Stromal cell of bone marrow (primary cell): ENCODE data around the gene TTC33.
"Not testable (repeated sequence)": the region's sequence is repeated elsewhere in the genome, so short reads cannot be mapped to it uniquely, and the experiment has no call there.

ENCODE experiments used
- DNase-seq: peaks from one replicate; pipeline ENCODE4 v3.0.0-alpha.2; 2012; ENCODE audit warnings: low read depth

Gene TTC33

DNA sequence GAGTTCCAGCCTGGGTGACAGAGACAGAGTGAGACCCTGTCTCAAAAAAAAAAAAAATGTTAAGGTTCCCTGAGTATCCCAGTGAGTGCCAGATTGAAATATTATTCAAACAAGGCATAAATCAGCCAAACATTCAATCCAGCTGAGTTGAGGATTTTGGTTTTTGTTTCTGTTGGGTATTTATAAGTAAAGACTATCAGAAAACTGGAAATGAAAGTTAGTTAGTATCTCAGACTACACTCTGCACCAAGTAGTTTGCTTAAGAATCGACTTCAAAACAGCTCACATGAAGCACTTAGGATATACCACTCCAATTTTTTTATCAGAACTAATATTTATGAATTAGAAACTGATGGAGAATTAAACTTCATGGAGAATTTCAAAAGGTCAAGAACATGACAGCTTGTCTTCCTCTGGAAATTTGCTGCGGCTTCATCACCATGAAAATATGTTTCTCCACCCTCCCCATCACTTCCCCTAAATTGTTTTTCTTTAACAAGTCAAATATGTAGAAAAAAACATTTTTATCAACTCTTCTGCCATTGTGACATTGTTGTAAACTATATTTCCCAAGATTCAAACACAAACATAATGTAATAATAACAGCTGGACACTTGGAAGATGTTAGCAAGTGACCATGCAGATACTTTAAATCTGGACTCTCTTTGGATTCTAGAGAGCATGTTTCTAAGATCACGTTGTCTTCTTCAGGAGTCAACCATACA, 186.1 kb downstream of the TTC33 start:
- no peak for DNase-seq

DNA sequence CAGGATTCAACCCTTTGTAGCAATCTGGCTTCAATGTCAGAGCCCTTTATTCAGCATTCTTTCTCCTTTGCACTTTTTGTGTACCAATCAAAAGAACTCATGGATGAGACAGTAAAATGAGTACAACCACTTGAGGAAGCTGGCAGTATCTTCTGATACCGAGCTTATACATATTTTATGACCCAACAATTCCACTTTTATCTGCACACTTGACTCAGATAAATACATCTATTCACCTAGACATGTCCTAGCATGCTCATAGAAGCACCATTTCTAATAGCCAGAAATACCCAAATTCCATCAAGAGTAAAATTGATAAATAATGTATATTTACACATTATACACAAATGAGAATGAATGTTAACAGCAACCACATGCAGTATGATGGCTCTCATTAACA, 187.2 kb downstream of the TTC33 start:
- DNase-seq: no peak

DNA sequence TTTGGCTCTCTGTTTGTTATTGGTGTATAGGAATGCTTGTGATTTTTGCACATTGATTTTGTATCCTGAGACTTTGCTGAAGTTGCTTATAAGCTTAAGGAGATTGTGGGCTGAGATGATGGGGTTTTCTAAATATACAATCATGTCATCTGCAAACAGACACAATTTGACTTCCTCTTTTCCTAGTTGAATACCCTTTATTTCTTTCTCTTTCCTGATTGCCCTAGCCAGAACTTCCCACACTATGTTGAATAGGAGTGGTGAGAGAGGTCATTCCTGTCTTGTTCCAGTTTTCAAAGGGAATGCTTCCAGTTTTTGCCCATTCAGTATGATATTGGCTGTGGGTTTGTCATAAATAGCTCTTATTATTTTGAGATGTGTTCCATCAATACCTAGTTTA, 192.6 kb downstream of the TTC33 start:
- DNase-seq: not testable (repeated sequence)

DNA sequence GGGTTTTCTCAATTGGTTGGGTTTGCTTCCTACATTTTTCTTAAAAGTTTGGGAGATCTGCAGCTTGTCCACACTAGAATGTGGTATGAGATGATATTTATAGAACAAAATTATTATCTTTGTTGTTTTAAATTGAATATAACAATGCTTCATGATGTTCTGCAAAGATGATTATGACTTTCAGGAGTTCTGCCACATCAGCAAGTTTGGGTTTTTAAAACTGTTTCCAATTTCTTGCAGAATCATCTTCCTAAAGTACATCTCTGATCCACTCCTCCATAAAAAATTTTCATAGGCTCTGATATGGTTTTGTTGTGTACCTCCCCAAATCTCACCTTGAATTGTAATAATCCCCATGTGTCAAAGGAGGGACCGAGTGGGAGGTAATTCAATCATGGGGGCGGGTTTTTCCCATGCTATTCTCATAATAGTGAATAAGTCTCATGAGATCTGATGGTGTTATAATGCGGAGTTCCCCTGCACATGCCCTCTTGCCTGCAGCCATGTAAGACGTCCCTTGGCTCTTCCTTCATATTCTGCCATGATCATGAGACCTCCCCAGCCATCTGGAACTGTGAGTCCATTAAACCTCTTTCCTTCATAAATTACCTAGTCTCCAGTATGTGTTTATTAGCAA, 195.2 kb downstream of the TTC33 start:
- no peak for DNase-seq

DNA sequence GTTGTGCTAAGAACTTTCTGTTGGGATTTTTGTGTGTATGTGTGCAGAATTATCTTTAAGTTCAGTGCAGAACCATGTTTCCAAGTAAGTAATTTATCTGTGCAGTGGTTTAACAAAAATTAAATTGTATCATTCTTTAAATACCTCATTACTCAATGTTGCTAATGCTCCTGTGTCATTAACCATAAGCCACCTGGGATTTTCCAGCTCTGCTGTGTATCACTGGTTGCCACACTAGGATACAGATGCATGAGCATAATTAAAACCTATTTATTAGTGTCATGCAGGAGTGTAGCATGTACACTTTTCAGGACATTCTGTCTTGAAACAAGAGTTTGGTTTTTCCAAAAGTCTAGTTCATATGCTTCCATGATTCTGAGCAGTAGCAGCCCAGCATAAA, 196.5 kb downstream of the TTC33 start:
- no peak for DNase-seq

DNA sequence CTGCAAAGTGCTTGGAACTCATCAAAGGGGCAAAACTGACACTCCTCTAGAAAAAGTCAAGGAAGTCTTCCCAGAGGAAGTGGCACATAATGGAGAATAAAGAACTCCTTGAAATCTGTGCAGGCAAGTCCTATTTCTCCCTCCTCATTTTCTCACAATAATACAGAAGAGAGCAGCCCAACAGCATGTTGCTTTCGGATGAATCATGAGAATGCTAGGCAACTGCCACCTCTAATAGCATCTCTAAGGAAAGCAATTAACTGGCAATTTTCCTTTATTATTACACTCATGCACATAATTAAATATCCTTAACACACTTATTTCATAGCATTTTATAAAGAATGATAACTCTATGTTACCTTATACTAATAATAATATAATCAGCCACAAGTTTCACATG, 198.3 kb downstream of the TTC33 start:
- no peak for DNase-seq

DNA sequence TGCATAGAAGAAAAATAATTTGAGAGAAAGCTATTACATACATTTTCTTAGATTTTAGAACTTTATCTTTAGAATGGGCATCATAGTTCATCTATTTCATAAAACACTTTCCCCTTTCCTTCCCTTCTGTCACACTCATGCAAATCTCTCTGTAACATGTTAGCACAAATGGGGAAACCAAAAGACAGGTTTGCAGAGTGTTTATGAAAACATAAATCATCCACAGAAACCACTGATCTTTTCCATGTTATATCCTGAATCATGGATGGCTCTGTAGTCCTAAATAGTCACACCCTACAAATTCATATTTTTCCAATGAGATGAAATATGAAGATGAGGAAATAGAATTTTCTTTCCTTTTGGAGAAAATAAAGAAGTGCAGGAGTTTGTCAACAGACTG, 198.9 kb downstream of the TTC33 start:
- no peak for DNase-seq

DNA sequence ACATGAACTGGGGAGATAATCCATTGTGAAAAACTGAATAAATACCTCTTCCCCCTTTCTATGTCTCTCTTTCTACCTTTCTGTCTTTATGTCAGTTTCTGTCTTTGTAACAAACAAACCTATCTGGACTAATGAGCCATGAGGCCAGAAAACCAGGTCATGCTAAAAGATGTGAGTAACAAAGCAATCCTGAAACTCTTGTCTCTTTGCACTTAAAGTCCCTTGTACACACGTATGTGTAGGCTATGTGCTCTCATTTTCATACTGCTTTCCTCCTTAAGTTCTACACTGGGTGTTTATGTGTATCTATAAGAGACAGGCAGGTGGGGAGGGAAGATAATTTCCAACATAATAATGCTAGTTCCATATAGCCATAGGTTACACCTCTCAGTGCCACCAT, 199.9 kb downstream of the TTC33 start:
- DNase-seq: no peak

DNA sequence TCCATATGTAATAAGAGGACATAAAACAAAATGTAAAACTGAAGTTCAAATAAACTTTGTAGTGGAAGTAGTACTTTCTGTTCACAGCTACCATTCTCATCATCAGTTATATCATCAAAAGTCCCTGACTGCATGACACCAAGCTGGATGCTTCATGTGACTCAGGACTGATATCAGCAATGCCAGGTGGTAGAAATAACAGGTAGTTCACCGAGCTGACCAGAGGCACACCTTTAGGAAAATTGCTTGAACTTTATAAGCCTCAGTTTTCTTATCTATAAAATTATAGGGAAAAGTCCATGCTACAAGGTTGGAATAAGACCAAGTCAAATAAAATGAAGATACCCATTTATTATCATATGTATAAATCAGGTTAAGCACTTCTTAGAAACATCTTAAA, 200.9 kb downstream of the TTC33 start:
- DNase-seq: no peak

DNA sequence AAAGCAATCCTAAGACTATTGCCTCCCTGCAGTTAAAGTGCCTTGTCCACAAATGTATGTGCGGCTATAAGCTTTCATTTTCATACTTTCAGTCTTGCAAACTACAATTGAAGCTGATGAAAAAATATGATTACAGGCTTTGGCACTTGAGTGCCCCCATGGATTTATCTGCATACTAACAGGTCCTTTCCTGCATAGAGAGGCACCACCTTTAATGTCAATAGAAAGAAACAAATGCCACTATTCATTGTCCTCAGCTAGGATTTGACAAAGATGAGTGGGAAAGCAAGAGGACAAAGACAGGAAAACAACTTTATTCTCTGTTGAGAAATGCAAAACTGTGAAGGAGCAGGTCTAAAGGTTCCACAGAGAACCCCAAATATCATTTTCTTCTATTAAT, 201.7 kb downstream of the TTC33 start:
- no peak for DNase-seq

DNA sequence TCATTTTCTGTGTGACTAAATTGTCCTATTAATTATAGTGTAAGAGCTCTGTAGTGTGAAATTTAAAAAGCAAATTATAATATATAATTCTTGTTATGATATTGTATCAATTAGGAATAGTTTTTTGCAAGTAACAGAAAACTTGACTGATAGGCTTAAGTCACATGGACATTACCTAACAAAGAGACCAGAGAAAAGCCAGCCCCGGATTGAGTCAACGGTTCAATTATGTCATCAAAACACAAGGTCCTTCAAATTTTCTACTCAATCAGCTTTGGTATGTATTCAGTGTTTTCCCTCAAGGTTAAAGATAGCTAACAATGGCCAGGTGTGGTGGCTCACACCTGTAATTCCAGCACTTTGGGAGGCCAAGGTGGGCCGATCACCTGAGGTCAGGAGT, 202.8 kb downstream of the TTC33 start:
- no peak for DNase-seq

DNA sequence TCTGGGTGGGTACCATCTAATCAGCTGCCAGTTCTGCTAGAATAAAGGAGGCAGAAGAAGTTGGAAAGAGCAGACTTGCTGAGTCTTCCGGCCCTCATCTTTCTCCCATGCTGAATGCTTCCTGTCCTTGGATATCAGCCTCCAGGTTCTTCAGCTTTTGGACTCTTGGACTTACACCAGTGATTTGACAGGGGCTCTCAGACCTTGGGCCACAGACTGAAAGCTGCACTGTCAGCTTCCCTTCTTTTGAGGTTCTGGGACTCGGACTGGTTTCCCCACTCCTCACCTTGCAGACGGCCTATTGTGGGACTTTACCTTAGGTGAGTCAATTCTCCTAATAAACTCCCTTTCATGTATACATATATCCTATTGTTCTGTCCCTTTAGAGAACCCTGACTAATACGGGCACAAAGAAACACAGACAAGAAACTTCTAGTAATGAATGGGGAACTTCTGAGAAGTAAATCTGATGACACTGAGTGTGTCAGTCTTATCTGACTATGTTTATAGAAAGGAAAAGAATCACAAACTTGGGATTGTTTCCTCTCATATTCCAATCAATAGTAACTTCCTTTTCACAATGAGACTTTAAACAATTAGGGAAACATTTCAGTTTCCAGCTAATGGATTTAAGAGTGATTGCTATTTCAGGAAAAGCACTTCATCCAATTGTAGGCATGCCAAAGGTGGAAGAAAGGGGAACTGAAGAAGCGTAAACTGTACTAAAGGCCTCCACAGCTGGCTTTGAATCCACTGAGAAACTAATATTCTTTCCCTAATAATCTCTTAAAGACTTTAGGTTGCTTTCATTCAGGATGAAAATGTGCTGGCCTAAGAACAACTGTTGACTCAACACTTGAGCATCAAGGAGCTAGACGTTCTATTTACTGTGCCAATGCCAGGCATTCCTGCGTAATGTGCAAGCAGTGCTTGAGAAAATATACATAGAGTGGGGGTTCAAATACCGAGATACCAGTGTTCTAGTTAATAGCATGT, 204.0 kb downstream of the TTC33 start:
- DNase-seq: peak; percentile 70

DNA sequence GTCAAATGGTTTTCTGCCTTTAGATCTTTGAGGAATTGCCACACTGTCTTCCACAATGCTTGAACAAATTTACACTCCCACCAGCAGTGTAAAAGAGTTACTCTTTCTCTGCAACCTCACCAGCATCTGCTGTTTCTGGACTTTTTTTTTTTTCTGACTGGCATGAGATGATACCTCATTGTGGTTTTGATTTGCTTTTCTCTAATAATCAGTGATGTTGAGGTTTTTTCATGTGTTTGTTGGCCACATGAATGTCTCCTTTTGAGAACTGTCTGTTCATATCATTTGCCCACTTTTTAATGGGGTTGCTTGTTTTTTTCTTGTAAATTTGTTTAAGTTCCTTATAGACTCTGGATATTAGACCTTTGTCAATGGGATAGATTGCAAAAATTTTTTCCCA, 205.3 kb downstream of the TTC33 start:
- no peak for DNase-seq

DNA sequence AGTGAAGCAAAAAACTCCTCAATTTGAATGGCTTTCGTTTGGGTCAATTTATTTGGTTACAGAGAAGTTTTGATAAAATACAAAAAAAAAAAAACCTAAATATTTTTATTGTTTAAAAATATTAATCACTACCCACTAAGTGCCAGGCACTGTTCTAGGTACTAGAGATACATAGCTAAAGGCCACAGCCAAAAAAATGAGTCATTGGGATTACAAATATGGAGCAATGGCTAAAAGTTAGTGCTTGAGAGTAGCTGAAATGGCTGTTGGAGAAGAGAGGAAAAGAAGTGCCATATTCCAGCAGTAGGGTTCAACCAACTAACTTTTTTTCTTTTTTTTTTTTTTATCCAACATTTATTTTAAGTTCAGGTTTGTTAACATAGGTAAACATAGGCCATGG, 206.1 kb downstream of the TTC33 start:
- DNase-seq: no peak

DNA sequence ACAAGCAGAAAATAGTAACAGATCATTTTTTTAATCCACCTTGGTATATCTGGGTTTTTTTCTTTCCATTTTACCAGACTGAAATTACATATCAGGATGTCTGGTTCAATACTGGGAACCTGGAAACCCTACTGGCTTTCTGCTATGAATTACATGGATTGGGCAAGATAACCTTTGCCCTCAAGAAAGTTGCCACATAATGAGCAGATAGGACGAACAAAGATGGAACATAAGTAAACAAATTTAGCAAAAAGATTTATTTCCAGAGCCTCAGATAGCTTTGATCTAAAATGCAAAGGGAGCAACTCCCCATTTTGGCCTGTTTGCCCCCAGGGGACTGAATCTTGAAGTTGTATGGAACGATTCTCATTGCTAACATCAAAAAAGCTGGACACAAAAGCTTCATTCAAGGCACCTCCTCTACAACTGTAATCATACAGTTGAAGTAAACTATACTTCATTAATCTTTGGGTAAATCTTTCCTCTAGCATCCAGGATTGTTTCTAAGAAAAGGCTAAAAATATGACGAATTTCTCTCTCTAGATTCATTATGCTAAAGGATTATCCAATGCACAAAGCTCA, 207.7 kb downstream of the TTC33 start:
- no peak for DNase-seq

DNA sequence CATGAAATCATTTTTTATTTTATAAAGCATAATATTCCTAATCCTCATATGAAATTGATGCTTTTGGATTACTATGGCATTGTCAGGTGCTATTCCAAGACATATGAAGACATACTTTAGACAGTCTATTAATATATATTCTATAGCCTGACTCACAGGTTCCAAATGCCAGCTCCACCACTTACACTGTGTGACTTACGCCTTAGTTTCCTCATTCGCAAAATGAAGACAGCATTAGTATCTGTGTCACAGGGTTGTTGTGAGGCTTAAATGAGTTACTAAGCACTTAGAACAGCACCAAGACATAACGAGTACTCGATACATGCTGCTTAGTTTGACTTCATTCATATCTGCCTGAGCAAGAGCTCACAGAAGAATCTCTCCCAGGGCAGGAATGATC, 208.2 kb downstream of the TTC33 start:
- no peak for DNase-seq

DNA sequence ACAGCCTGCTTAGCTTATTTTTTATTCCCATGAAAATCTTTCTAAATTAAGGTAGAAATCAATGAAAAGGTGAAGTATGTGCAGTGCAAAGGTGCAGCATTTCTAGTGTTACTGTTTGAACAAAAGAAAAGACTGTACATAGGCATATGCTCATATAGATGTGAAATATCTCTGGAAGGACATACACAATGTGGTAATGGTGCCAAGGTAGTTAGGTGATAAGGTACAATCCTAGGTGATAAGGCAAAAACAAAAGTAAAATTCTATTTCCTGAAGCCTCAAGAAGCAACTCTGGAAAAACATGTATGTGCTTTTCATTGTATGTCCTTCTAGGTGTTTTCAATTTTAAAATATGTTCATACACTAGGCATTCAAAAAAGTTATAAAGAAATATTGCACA, 215.5 kb downstream of the TTC33 start:
- no peak for DNase-seq

DNA sequence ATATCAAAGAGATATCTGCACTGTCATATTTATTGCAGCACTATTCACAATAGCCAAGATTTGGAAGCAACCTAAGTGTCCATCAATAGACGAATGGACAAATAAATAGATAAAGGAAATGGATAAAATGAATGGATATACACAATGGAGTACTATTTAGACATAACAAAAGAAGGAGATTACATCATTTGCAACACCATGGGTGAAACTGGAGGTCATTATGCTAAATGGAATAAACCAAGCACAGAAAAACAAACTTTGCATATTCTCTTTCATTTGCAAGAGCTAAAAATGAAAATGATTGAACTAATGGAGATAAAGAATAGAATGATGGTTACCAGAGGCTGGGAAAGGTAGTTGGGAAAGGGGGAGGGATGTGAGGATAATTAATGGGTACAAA, 231.1 kb downstream of the TTC33 start:
- DNase-seq: no peak

DNA sequence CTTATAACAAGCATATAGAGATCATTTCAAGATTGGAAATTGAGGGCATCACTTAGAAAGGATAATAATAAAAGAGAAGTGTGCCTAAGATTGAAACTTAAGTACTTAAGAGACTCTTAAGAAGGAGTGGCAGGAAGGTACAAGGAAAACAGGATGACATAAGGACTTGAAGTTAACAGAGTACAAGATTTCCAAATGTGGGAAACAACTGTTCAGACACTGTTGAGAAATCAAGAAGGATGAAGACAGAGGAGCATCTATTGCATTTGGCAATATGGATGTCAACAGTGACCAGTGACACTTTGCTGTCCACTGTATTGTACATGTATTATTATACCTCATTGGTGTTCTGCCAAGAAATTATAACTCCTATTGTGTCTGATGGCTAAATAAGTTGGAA, 233.8 kb downstream of the TTC33 start:
- DNase-seq: no peak

DNA sequence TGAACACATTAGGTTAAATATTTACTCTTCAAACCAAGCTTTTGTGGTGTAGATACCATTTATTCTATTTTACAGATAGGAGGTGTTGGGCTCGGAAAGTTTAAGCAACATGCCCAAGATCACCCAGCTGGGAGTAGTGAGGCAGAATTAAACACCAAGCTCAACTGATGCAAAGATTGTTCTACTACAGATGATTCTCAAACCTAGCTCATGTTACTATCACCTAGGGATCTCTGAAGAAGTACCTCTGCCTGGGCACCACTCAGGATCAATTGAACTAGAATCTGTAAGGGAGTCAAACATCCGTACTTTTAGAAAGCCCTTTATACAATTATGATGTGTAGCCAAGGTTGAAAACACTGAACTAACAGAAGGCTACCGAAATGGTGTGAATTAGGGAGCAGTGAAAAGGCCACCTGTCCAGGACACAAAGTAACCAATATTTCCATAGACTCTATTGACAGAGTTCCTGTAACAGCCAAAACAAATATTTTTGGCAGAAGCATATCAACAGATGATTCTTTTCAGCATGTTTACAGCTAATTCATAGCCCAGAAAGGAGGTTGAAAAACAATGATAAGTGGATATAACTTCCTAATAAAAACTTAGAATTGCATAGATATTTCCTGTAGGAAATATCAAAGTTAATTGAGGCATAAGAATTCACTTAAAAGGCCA, 234.5 kb downstream of the TTC33 start:
- DNase-seq: no peak

DNA sequence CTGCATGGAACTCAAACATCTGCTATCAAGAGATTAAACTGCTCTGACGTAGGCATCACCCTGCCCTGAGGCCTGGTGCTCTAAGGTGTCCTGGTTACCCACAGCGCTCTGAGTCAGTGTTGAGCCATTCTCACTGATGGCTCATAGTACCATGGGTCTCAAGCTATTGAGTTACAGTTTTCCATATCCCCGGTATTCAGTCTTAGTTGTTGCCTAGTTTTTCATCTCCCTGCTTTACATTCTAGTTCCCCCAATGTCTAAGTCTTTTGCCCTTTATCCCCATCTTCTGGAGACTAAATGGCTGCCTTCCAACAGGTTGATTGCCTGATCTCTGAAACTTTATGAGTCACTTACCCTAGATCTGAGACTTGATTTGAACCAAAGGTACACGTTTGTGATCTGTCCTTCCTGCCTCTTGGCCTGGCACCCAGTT, 237.3 kb downstream of the TTC33 start:
- DNase-seq: no peak

DNA sequence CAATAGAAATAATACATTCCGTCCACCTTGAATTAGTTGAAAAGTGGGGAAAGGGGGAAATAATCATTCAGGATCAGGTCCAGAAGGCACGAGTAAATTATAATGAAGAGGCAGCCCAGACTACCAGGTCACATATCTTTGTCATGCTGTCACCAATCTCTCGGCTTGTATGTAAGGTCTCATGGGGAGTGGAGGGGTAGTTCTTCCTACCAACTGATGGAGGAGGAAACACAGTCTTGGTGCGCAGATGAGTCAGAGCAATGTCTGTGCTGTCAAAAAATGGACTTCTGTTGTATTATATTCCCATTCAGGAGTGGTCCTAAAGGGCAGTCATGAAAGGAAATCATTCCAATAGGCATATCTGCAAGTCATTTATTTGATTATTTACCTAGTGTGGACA, 240.3 kb downstream of the TTC33 start:
- no peak for DNase-seq
